ENCODE measurements around the gene ENTPD2.
"Not testable (repeated sequence)": the region's sequence is repeated elsewhere in the genome, so short reads cannot be mapped to it uniquely, and the experiment has no call there.

Gene ENTPD2

DNA sequence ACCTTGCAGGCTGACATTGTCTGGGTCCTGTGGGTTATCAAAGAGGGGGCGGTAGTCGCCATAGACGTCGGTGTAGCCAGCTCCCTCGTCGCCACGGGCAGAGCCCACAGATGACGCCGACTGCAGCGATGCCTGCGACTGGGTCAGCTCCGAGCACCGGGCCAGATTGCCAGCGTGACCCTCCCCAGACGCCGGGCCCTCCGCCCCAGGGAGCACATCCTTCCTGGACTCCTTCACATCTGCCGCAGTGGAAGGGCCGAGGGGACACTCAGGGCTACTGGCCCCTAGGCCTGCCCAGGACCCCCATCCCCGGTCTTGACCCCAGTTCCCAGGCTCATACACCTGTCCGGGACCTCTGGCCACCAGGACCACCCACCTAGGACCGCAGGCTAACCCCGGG is 39.7 kb downstream of the ENTPD2 start:
- DNase-seq, result no peak

DNA sequence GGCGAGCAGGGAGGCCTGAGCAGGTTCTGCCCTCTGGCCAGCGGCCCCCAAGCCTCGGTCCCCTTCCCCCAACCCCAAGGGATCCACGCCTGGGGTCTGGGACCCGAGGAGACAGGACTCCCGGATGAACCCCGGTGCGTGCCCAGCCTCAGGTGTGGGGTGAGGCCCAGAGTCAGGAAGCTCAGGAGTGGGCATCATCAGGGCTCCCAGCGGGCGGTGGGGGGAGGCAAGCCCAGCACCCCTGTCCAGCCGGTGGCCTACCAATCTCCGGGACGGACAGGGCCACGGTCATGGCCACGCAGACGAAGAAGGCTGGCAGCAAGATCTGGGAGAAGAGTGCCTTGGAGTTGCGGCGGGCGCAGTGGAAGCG is 40.3 kb downstream of the ENTPD2 start:
- no peak for DNase-seq

DNA sequence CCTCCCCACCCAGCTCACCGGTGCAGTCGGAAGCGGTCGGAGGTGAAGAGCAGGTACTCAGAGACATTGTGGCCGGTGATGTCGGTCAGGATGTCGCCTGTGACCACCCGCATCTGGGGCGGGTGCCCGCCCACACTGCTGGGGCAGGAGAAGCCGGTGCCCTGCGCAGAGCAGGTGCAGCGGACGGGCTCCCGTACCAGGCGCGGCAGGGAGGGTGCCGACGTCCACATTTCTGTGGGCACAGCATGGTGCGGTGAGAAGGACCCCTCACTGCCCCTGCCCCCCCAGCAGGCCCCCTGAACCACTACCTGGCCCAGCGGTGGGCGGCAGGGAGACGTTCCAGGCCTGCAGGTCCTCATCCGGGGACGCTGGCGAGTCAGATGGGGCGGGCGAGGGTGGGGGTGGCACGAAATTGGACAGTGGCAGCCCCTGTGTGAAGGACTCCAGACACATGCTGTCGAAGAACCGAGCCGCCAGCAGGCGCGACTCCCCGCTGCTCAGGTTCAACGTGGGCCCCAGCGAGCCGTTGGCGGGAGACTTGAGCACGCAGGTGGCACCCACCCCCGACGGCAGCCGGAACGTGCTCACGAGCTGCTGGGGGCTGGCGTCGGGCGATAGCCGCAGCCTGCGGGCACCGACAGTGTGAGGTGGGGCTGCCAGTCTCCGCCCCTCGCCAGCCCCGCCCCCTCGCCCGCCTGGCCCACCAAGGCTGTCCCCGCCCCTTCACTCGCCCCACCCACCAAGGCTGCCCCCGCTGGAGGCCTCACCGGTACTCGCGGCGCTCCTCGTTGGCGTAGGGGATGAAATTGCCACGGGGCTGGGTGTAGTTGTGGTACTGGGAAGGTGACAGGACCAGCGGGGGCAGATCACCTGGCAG is 40.9 kb downstream of the ENTPD2 start:
- DNase-seq, result no peak

GRCh38 chr9:137011907-137012675 is 41.8 kb downstream of the ENTPD2 start:
- no peak for DNase-seq

DNA sequence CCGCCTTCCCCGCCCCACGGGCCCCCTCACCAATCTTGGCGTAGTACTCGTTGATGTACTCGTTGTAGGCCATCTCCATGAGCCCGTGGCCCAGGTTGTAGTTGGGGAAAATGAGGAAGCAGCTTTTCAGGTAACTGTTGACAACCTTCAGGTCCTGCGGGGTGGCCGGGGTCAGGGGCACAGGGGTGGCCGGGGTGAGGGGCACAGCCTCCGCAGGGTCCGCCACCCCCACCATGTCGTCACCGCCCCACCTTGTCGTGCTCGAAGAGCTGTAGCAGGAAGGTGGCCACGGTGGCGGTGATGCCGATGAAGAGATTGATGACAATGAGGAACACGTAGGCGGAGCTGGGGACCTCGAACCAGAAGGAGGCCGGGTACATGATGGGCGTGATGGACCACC is 42.7 kb downstream of the ENTPD2 start:
- no peak for DNase-seq

GRCh38 chr9:137009938-137010732 is 43.7 kb downstream of the ENTPD2 start:
- DNase-seq, result peak; percentile 23

- no peak for DNase-seq
Observed at GRCh38 chr9:137009217-137009616, 44.6 kb downstream of the ENTPD2 start.

- no peak for DNase-seq
Observed at GRCh38 chr9:137008312-137008711, 45.5 kb downstream of the ENTPD2 start.

GRCh38 chr9:137007816-137008270 is 46.0 kb downstream of the ENTPD2 start:
- DNase-seq, result no peak

GRCh38 chr9:137007108-137007815 is 46.6 kb downstream of the ENTPD2 start:
- DNase-seq, result no peak

DNA sequence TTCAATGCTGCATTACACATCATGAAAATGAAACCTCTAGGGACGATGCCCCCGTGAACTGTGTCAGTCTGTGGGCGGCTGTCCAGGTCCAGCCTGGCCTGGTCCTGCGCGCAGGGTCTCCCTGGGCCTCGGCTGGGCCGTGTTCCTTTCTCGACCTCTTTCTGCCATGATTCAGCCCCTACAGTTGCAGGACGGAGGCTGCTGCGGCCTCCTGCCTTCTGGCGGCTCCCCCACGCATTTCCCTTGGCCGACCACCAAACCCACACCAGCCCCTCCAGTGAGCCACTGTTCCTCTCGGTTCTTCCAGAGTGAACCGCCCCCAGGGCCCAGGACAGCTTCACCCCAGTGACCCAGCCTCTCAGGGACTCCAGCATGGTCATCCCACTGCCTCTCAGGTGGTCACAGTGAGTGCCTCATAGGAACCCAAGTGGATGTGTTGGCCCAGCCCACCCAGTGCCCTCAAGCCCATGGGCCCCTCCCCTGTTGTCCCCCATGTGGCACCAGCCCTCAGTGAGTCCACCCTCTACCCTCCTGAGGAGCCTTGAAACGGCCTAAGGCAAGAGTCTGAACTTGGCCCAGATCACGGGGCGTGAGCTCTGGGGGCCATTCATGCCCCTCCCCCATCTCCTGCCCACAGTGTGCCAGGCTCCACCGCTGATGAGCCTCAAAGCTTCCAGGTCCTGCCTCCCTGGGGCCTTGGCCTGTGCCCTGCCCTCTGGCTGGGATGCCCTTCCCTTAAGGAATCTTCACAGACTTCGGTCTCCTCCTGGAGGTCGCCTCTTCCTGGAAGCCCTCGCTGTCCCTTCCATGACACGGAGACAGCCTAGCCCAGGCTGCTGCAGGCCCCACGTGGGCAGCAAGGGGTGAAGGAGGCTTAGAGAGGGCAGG is 47.5 kb downstream of the ENTPD2 start:
- no peak for DNase-seq

GRCh38 chr9:137004285-137004684 is 49.6 kb downstream of the ENTPD2 start:
- DNase-seq, result not testable (repeated sequence)

GRCh38 chr9:137002646-137003041 is 51.2 kb downstream of the ENTPD2 start:
- DNase-seq, result no peak

- DNase-seq, result no peak
Observed at GRCh38 chr9:137001857-137002645, 51.8 kb downstream of the ENTPD2 start.

GRCh38 chr9:137000177-137000930 is 53.5 kb downstream of the ENTPD2 start:
- DNase-seq, result no peak
